Measurements from ENCODE around the gene TCFL5. TPM values are rescaled to one million over a fixed set of nuclear protein-coding genes. Genes with fewer than 3 reads are reported as not detected.
"Not testable (repeated sequence)": the region's sequence is repeated elsewhere in the genome, so short reads cannot be mapped to it uniquely, and the experiment has no call there.

The TCFL5 gene
- total RNA-seq, 1 experiment from 2014 or later = 12.8 TPM

DNA sequence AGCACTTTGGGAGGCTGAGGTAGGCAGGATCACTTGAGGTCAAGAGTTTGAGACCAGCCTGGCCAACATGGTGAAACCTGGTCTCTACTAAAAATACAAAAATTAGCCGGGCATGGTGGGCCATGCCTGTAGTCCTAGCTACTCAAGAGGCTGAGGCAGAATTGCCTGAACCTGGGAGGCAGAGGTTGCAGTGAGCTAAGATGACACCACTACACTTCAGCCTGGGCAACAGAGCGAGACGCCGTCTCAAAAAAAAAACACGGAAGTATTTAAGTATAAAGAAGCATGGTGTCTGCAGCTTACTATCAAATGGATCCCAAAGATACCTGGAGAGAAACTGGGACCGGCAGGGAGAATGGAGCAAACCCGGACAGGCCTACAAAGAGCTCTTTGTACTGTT lies 12.7 kb downstream of the TCFL5 start:
- DNase-seq (ENCODE audit: low read depth in 1 of 2, low spot score in 2 of 2); H3K4me1 ChIP-seq (replicated peaks); H3K4me3 ChIP-seq; H3K9me3 ChIP-seq (replicated peaks); H3K27me3 ChIP-seq (replicated peaks); H3K27ac ChIP-seq: not testable (repeated sequence)
- H3K36me3 ChIP-seq = peaks cover 30% of the 10 kb centered on the region

DNA sequence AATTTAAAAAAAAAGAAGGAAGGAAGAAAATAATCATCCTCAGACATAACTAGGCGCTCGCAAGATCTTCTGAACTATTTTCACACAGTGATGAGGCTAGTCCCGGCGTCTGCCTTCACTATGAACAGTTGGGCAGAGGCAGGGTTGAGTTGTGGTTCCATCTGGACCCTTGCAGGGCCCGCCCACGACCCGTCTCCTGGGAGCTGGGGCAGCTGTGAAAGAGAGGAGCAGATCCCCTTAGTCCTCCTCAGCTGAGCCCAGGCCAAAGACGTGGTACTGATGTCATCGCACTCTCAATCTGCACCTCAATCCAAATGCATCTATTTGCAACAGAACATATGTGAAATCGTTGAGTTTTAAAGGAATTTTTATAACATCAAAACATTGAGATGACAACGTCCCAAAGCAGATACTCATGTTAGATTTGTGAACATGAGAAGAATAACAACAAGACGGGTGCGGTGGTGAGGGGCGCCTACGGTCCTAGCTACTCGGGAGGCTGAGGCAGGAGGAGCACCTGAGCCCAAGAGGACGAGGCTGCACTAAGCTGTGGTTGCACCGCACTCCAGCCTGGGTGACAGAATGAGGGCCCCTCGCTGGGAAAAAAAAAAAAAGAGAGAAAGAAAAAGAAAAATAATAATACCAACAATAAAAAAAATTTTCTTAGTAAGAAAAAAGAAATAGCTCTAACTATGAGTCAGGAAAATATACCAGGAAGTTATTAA lies 15.3 kb downstream of the TCFL5 start:
- H3K27ac ChIP-seq = no peak overlapping the region
- H3K27me3 ChIP-seq (replicated peaks) = no peaks in the 10 kb centered on the region
- H3K36me3 ChIP-seq = peaks cover 11% of the 10 kb centered on the region
- no peak for DNase-seq (ENCODE audit: low read depth in 1 of 2, low spot score in 2 of 2)
- no peak overlapping the region for H3K4me3 ChIP-seq
- H3K4me1 ChIP-seq (replicated peaks) = 0 out of 2 replicates have a peak, but pooled peaks cover 4% of the 10 kb centered on the region
- no peaks in the 10 kb centered on the region for H3K9me3 ChIP-seq (replicated peaks)

DNA sequence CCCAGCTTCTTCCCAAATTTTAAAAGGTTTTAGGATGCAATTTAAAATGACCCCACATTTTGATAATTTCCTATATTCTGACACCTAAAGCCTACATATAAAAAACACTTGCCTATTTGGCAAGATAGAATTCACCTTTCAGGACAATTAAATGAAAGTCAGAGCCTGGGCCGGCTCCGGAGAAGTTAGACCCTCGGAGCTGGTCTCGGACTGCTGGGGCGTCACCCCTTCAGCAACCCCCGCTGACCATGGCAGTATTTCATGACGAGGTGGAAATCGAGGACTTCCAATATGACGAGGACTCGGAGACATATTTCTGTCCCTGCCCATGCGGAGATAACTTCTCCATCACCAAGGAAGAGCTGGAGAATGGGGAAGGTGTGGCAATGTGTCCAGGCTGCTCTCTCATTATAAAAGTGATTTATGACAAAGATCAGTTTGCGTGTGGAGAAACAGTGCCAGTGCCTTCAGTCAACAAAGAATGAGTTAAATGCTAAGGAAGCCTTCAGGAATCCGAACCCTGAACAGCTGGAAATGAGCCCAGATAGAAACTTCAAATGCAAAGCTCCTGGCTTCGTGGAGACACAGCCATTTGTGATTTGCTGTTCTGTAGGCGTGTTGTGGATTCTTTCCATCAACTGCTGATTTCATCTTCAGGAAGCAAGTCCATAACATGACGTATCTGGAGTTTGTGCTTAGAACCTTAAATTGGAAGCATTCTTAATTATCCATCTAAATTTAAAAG lies 16.0 kb downstream of the TCFL5 start:
- Histone ChIP-seq H3K27me3 (replicated peaks) (no peaks in the 10 kb centered on the region), H3K4me1 (replicated peaks) (0 out of 2 replicates have a peak, but pooled peaks cover 4% of the 10 kb centered on the region), H3K27ac (no peak overlapping the region), H3K4me3 (no peak overlapping the region), H3K36me3 (peaks cover 6% of the 10 kb centered on the region), H3K9me3 (replicated peaks) (no peaks in the 10 kb centered on the region)
- no peak for DNase-seq (ENCODE audit: low read depth in 1 of 2, low spot score in 2 of 2)

DNA sequence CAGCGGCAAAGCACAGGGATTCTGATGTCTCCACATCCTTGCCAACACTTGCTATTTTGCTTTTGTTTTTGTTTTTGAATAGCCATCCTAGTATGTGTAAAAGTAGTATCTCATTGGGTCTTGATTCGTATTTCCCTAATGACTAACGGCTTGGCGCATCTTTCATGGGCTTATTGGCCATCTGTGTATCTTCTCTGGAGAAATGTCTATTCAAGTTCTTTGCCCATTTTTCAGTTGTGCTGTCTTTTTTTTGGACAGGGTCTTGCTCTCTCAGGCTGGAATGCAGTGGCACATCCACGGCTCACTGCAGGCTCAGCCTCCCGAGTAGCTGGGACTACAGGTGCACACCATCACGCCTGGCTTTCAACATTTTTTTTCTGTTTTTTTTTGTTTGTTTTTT lies 17.4 kb downstream of the TCFL5 start:
- Histone ChIP-seq H3K9me3 (replicated peaks) (no peaks in the 10 kb centered on the region), H3K27ac (no peak overlapping the region), H3K4me3 (no peak overlapping the region), H3K4me1 (replicated peaks) (0 out of 2 replicates have a peak, but pooled peaks cover 4% of the 10 kb centered on the region), H3K27me3 (replicated peaks) (no peaks in the 10 kb centered on the region), H3K36me3 (0 out of 2 replicates have a peak, but pooled peaks cover 5% of the 10 kb centered on the region)
- DNase-seq (ENCODE audit: low read depth in 1 of 2, low spot score in 2 of 2) = no peak

DNA sequence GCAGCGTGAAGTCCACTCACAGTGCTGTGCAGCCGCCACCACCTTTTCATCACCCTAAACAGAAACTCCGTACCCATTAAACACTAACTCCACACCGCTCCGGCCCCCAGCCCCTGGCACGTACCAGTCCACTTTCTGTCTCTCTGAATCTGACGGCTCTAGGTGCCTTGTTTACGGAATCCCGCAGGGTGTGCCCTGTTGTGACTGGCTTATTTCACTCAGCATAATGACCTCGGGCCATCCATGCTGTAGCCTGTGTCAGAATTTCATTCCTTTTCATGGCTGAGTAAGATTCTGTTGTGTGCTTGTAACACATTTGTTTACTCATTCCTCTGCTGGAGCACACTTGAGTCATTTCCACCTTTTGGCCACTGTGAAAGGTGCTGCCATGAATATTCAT lies 18.0 kb downstream of the TCFL5 start:
- 0 out of 2 replicates have a peak, but pooled peaks cover 4% of the 10 kb centered on the region for H3K4me1 ChIP-seq (replicated peaks)
- H3K27me3 ChIP-seq (replicated peaks) = no peaks in the 10 kb centered on the region
- H3K4me3 ChIP-seq = no peak overlapping the region
- H3K27ac ChIP-seq = no peak overlapping the region
- H3K36me3 ChIP-seq = 0 out of 2 replicates have a peak, but pooled peaks cover 5% of the 10 kb centered on the region
- no peaks in the 10 kb centered on the region for H3K9me3 ChIP-seq (replicated peaks)
- DNase-seq (ENCODE audit: low read depth in 1 of 2, low spot score in 2 of 2) = no peak

DNA sequence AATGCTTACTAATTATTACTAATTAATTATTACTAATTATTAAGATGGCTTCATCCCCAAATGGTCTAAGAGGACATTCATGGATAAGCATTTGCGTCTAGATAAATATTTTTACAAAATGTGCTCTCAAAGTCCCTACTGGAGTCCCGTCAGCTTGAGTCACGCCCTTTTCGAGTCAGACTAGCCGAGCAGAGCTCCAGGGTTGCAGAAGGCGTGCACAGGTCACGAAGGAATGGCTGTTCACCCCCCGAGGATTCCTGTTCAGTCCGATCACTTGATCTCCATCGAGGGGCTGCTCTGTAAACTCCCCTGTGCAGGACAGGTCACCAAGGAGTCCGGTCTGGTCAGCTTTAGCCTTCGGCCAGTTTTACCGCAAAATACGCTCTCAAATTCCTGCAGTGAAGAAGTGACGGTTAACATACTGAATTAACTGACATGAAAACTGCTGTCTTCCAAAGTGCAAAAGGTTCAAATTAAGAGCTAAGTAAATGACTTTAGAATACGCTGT lies 19.9 kb downstream of the TCFL5 start:
- no peaks in the 10 kb centered on the region for H3K9me3 ChIP-seq (replicated peaks)
- no peak overlapping the region for H3K27ac ChIP-seq
- no peak for DNase-seq (ENCODE audit: low read depth in 1 of 2, low spot score in 2 of 2)

DNA sequence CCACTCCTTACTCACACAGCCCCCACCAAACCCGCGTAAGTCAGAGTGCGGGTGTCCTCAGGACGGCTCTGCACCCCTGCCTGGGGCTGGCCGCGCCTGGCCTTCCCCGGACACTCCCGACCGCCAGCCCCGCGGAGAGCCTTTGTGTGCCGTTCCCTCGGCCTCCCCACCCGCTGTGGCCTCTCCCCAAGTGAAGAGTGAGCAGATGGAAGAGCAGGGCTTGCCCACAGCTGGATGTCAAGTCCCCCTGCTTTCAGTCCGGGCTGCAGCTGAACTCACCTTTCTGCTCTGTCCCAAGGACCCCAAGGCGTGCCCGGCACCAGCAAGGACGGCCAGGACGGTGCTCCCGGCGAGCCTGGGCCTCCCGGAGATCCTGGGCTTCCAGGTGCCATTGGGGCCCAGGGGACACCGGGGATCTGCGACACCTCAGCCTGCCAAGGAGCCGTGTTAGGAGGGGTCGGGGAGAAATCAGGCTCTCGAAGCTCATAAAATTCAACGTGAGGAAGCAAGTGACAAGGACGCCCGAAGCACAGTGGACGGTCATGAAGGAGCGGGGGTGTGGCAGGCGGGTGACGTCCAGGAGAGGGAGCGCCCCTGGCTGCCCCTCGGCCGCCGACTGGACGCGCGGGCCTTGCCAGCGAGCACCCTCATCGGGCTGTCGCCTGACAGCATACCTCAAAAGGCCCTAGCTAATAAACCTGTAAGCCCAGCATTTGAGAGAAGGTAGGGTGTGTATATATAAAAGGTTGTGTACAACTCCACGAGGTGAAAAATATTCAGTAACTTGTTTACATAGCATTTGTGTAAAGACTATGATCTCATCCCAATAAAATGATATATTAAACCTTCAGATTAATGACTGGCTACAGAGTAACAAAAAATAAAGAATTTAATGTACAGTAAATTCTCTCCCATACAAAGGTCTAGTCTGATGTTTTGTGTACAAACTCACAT lies 21.1 kb downstream of the TCFL5 start:
- Histone ChIP-seq H3K27ac (no peak overlapping the region), H3K36me3 (0 out of 2 replicates have a peak, but pooled peaks cover under 1% of the 10 kb centered on the region), H3K9me3 (replicated peaks) (no peaks in the 10 kb centered on the region), H3K27me3 (replicated peaks) (no peaks in the 10 kb centered on the region; the same call in 1 of the 2 replicates), H3K4me3 (no peak overlapping the region), H3K4me1 (replicated peaks) (0 out of 2 replicates have a peak, but pooled peaks cover 4% of the 10 kb centered on the region)
- no peak for DNase-seq (ENCODE audit: low read depth in 1 of 2, low spot score in 2 of 2)

More for the DNA sequence above, 19.9 kb downstream of the TCFL5 start:
- Histone ChIP-seq H3K4me3 (no peak overlapping the region), H3K4me1 (replicated peaks) (0 out of 2 replicates have a peak, but pooled peaks cover 4% of the 10 kb centered on the region), H3K27me3 (replicated peaks) (no peaks in the 10 kb centered on the region), H3K36me3 (0 out of 2 replicates have a peak, but pooled peaks cover 5% of the 10 kb centered on the region)

DNA sequence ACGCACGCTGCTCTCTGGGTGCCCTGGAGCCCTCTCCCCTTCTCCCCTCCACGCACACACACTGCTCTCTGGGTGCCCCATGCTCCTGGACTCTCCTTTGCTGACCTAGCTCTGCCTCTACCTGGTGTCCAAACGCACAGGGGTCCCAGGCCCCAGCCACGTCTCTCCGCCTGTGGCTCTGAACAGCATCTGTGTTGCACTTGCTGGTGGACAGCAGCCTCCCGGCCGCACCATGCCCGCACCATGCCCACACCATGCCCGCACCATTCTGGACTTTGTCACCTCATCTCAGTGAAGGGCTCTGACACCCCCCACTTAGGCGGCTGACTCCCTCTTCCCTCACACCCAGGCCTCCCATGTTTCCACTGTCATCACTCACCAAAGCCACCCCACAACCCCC lies 21.8 kb downstream of the TCFL5 start:
- H3K27ac ChIP-seq = no peak overlapping the region
- no peaks in the 10 kb centered on the region; the same call in 1 of the 2 replicates for H3K27me3 ChIP-seq (replicated peaks)
- DNase-seq (ENCODE audit: low read depth in 1 of 2, low spot score in 2 of 2) = peak in 1 of 2 experiments; percentile 39
- no peaks in the 10 kb centered on the region for H3K36me3 ChIP-seq
- H3K4me3 ChIP-seq = no peak overlapping the region
- no peaks in the 10 kb centered on the region for H3K9me3 ChIP-seq (replicated peaks)
- 0 out of 2 replicates have a peak, but pooled peaks cover 4% of the 10 kb centered on the region for H3K4me1 ChIP-seq (replicated peaks)

DNA sequence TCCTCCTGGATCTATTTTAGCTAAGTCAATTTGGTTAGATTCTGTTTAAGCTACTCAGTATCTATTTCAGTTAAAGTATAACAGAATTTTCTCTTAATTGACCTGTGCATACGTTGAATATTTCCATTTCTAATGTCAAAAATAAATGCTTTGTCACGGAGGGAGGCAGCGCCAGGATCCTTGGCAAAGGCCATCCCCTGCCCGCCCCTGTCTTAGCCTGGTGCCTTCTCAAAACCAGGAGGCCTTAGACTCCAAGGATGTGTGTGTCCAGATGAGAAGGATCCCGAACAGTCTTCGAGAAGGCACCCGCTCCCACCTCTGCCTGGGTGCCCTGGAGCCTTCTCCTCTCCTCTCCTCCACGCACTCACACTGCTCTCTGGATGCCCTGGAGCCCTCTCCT lies 22.4 kb downstream of the TCFL5 start:
- Histone ChIP-seq H3K27ac (no peak overlapping the region), H3K4me1 (replicated peaks) (0 out of 2 replicates have a peak, but pooled peaks cover 4% of the 10 kb centered on the region), H3K36me3 (no peaks in the 10 kb centered on the region), H3K27me3 (replicated peaks) (no peaks in the 10 kb centered on the region; the same call in 1 of the 2 replicates), H3K4me3 (no peak overlapping the region), H3K9me3 (replicated peaks) (no peaks in the 10 kb centered on the region)
- no peak for DNase-seq (ENCODE audit: low read depth in 1 of 2, low spot score in 2 of 2)

DNA sequence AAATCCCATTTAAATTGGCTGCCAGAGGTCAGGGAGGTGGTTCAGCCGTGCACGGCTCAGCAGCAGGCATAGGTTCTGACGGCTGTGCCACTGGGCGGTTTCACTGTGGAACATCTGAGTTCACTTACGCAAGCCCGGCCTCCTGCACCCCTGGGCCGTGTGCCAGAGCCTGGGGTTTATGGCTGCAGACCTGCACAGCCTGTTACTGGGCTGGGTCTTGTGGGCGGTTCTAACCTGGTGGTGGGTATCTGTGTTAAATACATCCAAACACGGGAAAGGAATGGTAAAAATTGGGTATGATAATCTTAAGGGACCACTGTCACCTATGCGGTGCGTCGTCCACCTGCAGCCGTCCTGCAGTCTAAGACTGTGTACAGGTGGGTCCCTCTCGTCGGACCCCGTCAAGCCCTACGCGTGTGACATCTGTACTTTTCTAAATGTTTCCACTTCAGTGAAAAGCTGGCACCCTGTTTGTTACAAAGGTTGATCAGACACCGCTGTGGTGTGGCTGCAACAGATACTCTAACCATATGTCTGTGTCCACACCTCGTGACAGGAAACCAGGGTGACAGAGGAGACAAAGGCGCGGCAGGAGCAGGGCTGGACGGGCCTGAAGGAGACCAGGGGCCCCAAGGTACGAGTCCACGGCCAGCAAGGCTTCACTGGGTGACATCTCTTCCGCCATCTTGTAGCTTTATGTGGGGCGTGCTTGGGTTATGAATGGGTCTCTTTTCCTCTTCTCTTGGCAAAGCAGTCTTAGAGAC lies 23.3 kb downstream of the TCFL5 start:
- Histone ChIP-seq H3K36me3 (no peaks in the 10 kb centered on the region), H3K4me3 (no peak overlapping the region), H3K27ac (no peak overlapping the region), H3K4me1 (replicated peaks) (no peaks in the 10 kb centered on the region), H3K27me3 (replicated peaks) (no peaks in the 10 kb centered on the region; the same call in 1 of the 2 replicates), H3K9me3 (replicated peaks) (no peaks in the 10 kb centered on the region)
- DNase-seq (ENCODE audit: low read depth in 1 of 2, low spot score in 2 of 2) = no peak

DNA sequence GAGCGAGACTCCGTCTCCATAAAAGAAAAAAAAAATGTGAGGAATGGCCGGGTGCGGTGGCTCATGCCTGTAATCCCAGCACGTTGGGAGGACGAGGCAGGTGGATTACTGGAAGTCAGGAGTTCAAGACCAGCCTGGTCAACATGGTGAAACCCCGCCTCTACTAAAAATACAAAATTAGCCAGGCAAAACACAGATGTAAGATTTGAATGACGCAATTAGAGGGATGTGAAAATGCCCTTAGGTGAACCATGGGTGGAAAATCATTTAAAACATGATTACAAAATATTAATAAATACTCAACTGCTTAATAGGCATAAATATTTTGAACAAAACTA lies 23.9 kb downstream of the TCFL5 start:
- H3K27me3 ChIP-seq (replicated peaks) = no peaks in the 10 kb centered on the region; the same call in 1 of the 2 replicates

DNA sequence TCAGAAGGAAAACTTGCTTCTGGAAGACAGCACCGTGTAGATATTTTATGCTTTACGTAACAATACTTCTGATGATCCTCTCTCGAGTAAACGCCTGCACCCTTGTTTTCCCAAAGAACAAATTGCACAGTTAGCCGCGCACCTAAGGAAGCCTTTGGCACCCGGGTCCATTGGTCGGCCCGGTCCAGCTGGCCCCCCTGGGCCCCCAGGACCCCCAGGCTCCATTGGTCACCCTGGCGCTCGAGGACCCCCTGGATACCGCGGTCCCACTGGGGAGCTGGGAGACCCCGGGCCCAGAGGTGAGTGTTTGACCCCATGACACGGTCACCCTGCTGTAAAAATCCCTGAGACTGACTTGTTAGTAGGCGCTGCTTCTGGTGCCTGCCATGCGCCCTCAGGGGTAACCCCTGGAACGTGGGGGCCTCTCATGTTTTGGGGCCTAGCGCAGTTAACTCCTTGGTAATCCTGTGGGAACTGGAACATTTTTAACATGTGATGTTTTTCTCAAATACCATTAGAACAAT lies 24.6 kb downstream of the TCFL5 start:
- DNase-seq (ENCODE audit: low read depth in 1 of 2, low spot score in 2 of 2) = no peak
- no peaks in the 10 kb centered on the region; the same call in 1 of the 2 replicates for H3K27me3 ChIP-seq (replicated peaks)

More for the DNA sequence above, 23.9 kb downstream of the TCFL5 start:
- Histone ChIP-seq H3K9me3 (replicated peaks) (no peaks in the 10 kb centered on the region), H3K4me3 (no peak overlapping the region), H3K36me3 (no peaks in the 10 kb centered on the region), H3K27ac (no peak overlapping the region), H3K4me1 (replicated peaks) (no peaks in the 10 kb centered on the region)
- no peak for DNase-seq (ENCODE audit: low read depth in 1 of 2, low spot score in 2 of 2)

More for the DNA sequence above, 24.6 kb downstream of the TCFL5 start:
- Histone ChIP-seq H3K9me3 (replicated peaks) (no peaks in the 10 kb centered on the region), H3K27ac (no peak overlapping the region), H3K4me3 (no peak overlapping the region), H3K36me3 (no peaks in the 10 kb centered on the region), H3K4me1 (replicated peaks) (no peaks in the 10 kb centered on the region)
